ENCODE results near the gene FIBCD1.

FIBCD1 gene

DNA sequence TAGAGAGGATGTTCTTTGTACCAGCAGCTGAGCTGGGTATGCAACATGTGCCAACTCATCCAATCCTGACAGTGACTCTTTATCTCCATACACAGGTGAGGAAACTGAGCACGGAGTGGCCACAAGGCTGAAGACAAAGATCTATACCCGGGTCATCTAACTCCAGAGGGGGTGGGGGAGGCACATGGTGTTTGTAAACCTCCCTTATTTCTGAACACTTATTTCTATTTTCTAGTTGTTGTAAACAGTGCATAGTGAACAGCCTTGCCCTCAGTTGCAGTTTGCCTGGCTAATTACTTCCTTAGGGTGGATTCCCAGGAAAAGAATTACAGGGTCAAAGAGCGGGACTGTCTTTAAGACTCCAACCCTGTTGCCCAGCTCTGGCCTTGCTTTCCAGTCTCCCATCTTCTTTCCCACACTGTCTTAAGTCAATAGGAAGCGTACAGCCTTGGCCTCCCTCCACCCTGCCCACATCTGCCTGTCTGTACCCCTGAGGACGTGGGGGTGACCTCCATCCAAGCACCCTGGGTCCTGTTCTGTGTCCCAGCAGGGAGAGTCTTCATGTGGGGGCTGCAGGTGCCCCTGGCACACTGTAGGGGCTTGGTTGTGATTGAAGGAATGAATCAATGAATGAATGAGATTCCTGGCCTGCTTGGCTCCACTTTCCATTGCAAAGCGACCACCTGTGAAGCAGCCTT, 13.2 kb upstream of the FIBCD1 start:
- no peak for DNase-seq

DNA sequence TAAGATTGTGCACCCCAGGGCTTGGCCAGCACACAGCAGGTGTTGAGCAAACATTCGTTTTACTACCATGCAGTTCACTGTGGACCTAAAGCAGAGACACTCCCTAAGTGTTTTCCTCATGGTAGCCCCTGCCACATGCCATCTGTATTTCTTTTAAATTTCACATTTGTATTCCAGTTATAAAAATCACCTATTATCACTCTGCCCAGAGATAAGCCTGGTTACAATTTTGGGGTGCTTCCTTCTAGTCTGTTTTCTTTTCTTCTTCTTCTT, 10.9 kb upstream of the FIBCD1 start:
- no peak for DNase-seq

DNA sequence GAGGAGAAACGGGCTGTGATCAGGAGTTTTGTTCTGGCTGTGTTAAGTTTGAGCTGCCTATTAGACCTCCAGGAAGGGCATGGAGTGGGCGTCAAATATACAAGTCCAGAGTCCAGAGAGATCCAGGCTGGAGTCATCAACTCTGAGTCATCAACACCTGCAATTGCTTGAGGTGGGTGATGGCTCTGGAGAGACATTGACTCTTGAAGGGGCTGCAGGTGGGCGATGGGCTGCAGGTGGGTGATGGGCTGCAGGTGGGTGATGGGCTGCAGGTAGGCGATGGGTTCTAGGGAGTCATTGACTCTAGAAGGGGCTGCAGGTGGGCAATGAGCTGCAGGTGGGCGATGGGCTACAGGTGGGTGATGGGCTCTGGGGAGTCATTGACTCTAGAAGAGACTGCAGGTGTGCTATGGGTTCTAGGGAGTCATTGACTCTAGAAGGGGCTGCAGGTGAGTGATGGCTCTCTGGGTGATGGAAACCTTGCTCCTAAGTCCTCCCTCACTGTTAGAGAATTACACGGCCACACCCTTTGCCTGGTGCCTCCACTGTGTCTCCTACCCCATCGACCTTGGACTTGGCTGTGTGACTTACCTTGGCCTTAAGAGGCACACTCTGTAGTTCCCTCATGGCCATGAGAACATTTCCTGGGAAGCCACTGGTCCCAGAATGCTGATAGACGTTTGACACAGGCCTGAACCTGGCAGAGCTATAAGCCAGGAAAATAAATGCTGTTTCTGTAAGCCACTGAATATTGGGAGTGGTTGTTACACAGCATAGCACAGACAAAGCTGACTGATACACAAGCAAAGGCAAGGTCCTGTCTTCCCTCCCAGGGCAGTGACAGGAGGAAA, 10.4 kb upstream of the FIBCD1 start:
- no peak for DNase-seq

DNA sequence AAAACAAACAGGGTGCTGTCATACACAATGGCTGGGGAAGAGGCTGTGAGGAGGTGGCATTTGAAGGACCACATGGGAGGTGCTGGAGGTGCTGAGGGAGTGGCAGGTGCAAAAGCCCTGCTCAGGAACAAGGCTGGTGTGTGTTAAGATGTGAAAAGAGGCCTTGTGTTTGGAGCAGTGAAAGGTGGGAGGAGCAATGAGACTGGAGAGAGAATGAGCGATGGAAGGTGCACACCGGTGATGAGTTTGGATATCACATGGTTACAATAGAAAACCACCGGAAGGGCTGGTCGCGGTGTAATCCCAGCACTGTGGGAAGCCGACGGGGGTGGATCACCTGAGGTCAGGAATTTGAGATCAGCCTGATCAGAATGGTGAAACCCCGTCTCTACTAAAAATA, 9.2 kb upstream of the FIBCD1 start:
- DNase-seq: no peak

DNA sequence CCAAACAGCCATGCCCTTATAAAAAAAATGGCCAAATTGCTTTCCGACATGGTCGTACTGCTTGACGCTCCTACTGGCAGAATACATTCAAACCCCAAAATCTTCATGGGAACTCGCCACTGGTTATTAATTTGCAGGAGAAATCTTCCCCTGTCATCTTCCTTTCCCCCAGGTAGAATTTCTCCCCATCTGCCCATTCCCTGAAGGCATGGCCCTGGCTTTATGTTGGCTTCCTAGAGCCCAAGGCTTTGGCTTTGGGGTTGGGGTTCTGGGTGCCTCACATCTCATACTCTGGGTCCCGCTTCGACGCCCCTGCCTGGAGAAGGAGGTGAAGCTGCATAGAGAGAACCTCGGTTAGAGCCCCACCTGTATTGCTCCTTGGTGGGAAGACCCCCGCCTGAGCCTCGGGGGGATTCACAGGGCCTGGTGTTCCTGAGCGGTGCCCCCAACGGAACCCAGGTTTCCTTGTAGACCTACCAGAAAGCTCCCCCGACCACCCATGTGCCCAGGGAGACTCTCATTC, 8.6 kb upstream of the FIBCD1 start:
- no peak for DNase-seq

DNA sequence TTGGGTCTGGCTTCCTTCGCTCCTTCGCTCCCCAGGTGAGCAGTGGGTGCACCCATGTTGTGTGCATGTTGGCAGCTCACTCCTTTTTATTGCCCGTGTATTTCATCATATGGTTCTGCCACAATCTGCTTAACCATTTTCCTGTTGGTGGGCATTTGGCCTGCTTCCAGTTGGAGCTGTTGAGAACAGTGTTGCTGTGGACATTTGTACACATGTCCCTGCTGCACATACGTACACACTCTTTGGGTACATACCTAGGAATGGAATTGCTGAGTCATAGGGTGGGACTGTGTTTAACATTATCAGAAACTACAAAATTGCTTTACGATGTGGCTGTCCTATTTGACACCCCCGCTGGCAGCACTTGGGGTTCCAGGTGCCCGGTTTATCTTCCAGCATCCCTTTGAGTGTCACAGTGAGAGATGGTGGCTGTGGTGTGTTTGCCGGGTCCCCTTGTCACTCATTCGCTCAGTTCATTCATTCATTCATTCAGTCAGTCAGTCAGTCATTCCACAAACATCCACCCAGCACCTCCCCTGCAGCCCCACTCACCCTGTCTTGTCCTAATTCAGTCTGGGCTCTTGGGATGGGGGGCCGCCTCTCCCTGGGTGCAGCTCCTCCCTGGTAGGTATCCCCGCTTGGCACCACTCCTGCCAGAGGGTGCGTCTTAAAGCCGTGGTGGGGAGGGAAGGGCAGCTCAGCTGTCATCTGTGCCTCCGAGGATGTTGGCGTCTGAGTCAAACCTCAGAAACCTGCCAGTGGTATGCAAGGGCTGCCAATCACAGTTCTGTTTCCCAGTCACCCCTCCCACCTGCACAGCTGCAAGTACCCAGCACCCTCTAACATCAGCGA, 7.9 kb upstream of the FIBCD1 start:
- DNase-seq: no peak

DNA sequence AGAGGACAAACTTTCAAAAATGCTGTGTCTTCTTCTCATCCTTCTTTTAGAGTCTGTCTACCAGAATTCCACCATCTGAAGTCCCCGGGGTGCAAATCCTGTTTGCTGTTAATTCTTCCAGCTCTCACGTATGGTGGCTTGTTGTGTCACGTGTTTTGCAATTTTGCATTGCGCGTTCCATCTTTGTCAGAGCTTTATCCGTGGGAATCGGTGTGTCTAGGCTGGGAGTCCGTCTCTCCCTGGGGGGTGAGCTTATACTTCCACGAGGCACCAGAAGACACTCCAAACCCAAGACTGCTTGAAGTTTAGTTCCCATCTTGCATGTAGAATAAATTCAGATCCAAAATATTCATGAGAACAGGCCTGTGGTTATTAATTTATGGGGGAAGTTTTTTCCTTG, 6.1 kb upstream of the FIBCD1 start:
- no peak for DNase-seq

DNA sequence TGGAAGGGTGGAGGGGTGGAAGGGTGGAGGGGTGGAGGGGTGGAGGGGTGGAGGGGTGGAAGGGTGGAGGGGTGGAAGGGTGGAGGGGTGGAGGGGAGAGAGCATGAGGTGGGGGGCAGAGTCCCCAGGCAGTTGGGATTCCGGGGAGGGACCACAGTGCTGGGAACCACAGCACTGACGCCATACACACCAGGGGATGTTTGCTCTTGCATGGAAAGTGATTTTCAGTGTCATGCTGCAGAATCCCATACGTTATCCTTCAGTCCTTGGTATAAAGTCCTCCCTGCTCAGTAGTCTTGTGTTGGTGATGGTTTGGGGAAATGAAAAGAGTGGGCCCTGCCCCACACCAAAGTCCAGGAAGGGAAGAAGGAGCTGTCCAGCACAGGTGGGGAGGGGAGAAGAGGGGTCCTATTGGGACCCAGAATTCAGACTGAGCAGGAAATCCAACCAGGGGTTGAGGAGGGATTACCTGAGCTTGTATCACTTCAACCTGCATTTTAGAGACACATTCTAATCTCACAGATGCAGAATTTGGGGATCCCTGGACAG, 5.5 kb upstream of the FIBCD1 start:
- DNase-seq: no peak

DNA sequence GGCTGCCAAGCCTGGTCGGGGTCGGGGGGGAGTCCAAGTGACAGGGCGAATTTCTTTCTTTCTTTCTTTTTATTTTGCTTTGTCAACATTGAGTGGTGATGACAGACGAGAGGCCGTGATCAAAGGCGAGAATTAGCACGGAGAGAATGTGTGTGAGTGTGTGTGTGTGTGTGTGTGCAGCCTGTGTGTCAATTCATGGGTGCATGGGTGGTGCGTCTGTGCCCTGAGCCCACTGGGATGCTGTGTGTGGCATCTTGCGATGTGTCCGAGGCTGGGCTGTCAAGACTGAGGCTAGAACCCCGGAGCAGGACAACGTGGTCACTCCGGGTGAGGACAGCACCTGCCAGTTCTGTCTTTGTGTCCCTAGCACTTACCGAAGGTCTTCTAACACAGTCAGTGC, 4.7 kb upstream of the FIBCD1 start:
- DNase-seq: no peak

DNA sequence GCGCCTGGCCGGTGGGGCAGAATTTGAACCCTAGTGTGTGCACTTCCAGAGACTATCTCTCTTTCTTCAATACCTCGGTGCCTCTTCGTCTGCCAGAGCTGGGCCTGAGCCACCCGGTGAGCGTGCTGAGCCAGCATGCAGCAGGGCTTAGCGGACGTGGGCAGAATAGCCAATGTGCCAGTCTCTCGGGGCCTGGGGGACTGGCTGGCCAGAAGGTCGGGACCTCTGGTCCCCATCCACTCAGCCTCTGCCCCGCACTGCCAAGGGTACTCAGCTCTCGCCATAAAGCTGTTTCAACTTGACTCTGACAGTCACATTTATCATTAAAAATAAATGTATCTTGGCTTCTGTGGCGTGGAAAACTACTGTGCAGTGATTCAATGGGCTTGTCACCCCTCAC, 4.2 kb upstream of the FIBCD1 start:
- DNase-seq: no peak

DNA sequence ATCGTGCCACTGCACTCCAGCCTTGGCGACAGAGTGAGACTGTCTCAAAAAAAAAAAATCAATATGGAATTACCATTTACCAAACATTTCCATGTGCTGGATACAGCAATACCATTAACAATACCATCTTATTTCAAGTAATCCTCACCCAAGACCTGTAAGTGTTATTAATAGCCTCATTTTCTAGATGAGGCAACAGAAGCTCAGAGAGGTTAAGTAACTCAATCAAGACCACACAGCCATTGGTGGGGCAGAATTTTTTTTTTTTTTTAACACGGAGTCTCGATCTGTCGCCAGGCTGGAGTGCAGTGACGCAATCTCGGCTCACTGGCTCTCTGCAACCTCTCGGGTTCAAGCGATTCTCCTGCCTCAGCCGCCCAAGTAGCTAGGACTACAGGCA, 3.6 kb upstream of the FIBCD1 start:
- no peak for DNase-seq

DNA sequence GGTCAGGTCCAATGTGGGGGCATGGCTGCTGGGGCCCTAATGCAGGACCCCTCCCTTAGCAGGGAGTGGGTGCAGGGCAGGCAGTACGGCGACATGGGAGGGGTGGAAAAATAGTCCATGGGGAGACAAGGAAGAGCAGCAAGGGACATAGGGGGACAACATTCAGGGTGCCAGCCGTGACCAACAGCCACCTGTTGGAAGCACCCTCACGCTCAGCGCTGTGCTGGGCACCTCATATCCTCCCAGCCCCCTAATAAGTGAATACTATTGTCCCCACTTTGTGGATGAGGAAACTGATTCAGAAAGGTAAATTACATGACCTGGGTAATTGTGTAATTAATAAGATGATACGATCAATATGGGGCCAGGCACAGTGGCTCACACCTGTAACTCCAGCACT, 3.0 kb upstream of the FIBCD1 start:
- no peak for DNase-seq

DNA sequence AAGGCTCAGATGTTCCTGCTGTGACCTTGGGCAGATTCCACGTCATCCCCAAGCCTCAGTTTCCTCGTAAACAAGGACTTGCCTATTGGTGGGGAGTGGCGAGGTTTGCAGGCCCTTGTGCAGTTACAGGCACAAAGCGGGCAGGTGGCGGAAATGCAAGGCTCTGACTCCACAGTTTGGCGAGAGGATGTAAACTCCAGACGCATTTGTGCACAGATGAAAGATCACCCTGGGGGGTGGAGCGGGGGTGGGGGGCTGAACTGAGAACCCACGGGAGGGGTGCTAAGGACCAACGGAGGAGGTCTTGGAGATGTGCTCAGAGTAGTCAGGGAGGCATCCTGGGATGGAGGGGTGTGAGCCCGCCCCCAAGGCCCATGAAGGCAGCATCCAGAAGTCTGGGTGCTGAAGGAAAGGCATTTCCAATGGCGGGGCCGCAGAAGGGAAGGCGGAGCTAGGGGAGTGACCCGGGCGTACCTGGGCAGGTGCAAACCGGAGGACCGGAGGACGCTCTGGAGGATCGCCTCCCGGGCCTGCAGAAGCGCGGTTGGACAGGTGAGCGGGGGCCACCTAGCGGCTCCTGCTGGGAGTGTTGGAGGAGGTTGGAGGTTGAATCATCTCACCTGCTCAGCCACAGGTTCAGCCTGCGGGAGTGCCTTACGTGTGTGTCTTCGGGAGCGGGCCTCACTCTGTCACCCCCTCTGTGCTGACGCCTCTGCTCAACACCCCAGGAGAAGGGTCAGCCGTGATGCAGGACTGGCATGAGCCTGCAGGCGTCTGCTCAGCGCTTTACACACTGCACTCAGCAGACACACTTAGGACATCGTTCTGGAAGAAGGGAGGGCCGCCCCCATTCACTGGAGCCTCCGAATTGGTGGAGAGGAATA, 1.9 kb upstream of the FIBCD1 start:
- DNase-seq: peak; percentile 83

DNA sequence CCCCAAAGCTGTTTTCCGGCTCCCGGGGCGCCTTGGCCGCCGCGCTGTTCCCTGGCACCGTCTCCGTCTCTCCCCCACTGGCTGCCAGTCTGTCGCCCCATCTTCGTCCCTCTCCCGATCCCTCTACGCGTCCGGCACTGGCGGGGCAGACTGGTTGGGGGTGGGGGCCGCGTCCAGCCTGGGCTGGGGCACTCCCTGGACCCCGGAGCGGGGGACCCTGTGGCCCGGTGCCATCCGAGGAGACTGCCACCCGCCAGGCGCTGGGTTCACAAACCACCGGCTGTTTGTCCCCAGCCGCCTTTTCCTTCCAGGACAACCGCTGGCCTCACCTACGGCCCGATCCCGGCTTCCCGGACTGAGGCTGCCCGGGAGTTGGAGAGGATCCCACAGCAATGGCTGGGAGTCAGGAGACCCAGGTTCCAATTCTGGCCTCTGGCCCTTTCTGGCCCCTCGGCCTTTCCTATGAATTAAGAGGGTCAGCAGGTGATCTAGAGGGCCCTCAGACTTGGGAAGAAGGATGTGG, 1.0 kb upstream of the FIBCD1 start:
- DNase-seq: no peak

DNA sequence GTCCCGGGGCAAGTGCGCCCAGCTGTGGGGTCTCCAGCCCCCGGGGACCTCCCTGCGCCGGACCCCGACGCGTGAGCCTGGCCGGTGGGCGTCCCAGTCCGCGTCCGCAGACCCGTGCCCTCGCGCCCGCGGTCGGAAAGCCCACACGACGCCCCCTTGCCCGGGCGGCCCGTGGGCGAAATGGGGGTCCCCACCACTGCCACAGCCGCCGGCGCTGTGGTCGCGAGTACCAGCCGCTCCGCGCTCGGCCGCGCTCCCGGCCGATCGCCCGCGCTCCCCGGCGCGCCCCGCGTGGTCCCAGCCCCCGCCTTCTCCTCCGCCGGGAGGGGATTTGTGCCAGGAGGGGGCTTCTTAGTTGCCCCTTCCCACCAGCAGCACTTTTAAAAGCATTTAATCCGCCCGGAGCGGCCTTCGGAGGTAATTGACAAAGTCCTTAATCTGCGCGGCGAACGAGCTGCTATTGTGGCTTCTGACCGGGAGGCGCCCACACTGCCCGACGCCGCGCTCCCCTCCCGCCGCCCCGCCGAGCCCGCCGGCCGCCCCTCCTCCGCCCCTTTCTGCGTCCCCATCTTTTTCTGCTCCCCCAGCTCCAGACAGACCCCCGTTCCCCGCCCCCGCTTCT, 469 bp upstream of the FIBCD1 start:
- DNase-seq: no peak

DNA sequence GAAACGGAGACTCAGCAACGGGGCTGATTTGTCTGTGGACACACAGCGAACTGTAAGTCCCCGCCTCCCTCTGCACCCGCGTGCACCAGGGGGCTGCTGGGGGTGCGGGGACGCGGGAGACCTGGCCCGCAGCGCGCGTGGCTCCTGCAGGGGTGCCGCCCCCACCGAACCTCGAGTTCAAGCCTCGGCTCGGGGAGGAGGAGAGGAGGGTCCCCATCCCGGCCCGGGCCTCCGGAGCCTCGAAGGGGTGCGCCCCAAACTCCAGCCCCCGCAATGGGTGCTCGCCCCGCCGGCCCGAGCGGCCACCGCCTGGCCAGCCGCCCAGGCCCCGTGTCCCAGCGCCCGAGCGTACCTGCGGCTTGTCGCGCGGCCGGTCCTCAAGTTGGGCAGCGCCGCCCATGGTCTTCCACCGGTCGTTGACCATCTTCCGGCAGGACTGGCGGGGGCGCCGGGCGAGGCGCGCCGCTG, 829 bp downstream of the FIBCD1 start:
- DNase-seq: no peak

DNA sequence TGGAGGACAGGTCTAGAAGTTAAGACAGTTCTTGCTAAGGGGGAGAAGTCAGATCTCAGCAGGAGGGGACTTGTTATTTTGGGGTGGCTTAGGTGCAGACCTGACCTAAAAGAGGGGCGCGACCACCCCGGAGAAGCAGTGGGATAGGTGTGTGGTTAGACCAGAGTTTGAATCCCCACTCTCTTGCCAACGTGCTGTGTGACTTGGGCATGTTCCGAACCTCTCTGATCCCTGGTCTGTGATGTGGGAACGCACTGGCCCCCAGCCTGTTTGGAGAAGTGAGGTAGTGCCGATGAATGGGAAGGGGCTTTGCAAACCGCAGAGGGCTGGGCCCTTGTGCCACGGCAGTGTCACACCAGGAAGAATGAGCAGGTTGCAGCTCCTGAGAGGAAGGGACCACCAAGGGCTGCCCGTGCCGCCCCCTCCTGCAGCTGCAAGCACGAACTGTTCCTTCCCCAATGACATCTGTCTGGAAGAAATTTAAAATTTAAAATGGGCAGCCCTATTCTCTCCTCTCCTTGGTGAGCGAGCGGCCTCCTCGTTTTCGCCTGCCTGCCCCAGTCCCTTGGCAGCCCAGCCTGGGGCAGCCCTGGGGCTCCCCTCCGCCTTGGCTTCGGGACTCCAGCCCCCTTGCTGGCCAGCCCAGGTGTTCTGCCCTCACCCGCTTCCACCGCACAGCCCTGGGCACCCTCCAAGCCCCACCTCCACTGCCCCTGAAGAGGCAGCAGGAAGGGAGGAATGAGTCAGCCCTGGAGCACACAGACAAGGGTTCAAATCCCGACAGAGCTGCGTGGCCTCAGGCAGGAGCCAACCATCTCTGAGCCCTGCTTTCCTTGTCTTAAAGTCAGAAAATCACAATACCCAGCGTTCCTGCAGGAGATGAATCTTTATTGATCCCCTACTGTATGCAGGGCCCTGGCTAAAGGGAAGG, 1.6 kb downstream of the FIBCD1 start:
- no peak for DNase-seq

DNA sequence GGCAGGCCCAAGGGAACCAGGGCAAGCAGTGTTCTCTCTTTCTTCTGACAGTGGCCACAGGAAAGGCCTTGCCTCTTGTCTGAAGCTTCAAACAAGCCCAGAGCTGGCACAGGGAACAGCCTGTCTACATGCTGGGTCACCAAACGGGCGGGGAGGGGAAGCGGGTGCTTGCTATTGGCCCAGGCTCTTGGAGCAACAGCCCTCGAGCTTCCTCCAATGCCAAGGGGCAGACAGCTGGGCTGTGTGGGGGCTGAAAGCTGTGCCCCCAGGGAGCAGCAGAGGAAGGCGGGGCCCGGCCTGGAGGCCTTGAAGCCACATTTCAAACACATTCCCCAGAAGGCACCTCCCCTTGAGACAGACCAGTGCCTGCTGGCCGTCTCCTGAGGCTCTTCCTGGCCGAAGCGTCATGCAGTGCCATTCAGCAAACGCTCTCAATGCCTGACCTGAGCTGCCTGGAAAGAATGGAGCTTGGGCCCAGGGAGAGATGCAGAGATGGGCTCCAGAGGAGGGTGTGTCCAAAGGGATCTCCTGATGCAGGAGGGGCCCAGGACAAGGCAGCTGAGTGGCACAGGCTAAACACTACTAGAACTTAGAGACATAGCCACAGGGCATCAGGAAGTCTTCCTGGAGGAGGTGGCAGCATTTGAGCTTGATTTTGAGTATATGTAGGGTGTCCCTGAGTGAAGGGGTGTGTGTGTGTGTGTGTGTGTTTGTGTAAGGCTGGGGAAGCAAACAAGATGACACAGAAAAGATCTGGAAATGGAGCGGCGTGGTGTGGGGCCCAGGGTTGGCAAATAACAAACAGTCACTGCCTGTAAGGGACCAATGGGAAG, 2.5 kb downstream of the FIBCD1 start:
- DNase-seq: no peak

DNA sequence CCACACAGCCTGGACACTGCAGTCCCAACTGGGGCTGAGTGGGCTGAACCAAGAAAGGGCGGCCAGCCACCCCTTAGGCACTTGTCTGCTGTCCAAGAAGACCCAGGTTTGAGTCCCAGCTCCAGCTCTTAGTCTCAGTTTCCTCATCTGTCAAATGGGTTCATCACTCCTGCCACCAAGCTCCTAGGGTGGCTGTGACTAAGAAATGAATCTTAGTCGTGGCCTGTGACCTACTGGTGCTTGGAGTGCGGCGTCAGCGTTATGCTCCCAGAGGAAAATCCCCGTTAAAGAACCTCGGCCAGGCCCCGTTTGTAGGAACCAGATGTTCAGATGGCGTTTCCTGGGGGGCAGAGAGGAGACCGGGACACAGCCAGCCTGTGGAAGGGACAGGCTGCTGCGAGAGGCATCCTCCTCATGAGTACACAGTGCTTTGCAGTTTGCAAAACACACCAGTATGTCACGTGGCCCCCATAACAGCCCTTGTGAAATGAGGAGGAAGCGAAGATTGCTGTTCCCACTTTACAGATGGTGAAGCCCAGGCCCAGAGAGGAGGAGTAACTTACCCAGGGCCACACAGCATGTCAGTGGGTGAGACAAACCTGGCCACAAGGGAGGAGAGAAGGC, 3.3 kb downstream of the FIBCD1 start:
- DNase-seq: no peak

All from activated CD4-positive, CD25-positive, alpha-beta regulatory T cell treated with anti-CD3 and anti-CD28 coated beads, Interleukin-2, amount 50 U/mL, for 72 hours (primary cell).